ENCODE data around the gene DPPA4.
"Not testable (repeated sequence)": the region's sequence is repeated elsewhere in the genome, so short reads cannot be mapped to it uniquely, and the experiment has no call there.

DPPA4 gene

GRCh38 chr3:109337393-109337792 lies at the start of gene DPPA4:
Gene DPPA4, minus strand, starts transcription at chr3:109337546. Its CDS starts 29 bp downstream, at chr3:109337517.
- DNase-seq: no peak

GRCh38 chr3:109385442-109386318 lies 48.3 kb upstream of the DPPA4 start:
- DNase-seq: no peak

- no peak for DNase-seq
Measured at GRCh38 chr3:109384164-109384563, 46.8 kb upstream of the DPPA4 start.

- no peak for DNase-seq
Measured at GRCh38 chr3:109382588-109382987, 45.2 kb upstream of the DPPA4 start.

GRCh38 chr3:109375975-109376374 lies 38.6 kb upstream of the DPPA4 start:
- DNase-seq: no peak

GRCh38 chr3:109374434-109374833 lies 37.1 kb upstream of the DPPA4 start:
- DNase-seq: not testable (repeated sequence)

- DNase-seq: no peak
Measured at GRCh38 chr3:109373933-109374332, 36.6 kb upstream of the DPPA4 start.

GRCh38 chr3:109372639-109373038 lies 35.3 kb upstream of the DPPA4 start:
- no peak for DNase-seq

- no peak for DNase-seq
Measured at GRCh38 chr3:109369510-109369909, 32.2 kb upstream of the DPPA4 start.

GRCh38 chr3:109364088-109364487 lies 26.7 kb upstream of the DPPA4 start:
- DNase-seq: no peak

GRCh38 chr3:109363634-109364033 lies 26.3 kb upstream of the DPPA4 start:
- DNase-seq: no peak

GRCh38 chr3:109362823-109363222 lies 25.5 kb upstream of the DPPA4 start:
- no peak for DNase-seq

- not testable (repeated sequence) for DNase-seq
Measured at GRCh38 chr3:109358809-109359208, 21.5 kb upstream of the DPPA4 start.

GRCh38 chr3:109356442-109357155 lies 19.3 kb upstream of the DPPA4 start:
- DNase-seq: no peak

GRCh38 chr3:109355625-109356441 lies 18.5 kb upstream of the DPPA4 start:
- no peak for DNase-seq

GRCh38 chr3:109353057-109353456 lies 15.7 kb upstream of the DPPA4 start:
- DNase-seq: no peak

- no peak for DNase-seq
Measured at GRCh38 chr3:109351231-109351630, 13.9 kb upstream of the DPPA4 start.

- no peak for DNase-seq
Measured at GRCh38 chr3:109346770-109347295, 9.5 kb upstream of the DPPA4 start.

GRCh38 chr3:109346099-109346498 lies 8.8 kb upstream of the DPPA4 start:
- DNase-seq: no peak

- no peak for DNase-seq
Measured at GRCh38 chr3:109339714-109340648, 2.6 kb upstream of the DPPA4 start.

GRCh38 chr3:109339197-109339596 lies 1.9 kb upstream of the DPPA4 start:
- no peak for DNase-seq

GRCh38 chr3:109338322-109338721 lies 976 bp upstream of the DPPA4 start:
- DNase-seq: no peak

Measured in NCI-H2107 (cell line).